SU-DHL-6 (cell line): ENCODE data around the gene SYCP3.

Experiments used
- CTCF ChIP-seq: fragments of 200-600 bp; sonication (generic); IDR thresholded peaks from one replicate; pipeline ENCODE4 v1.5.1; 2017; ENCODE audit warnings: antibody characterized with exemption, mild to moderate bottlenecking, low read length, moderate library complexity; ENCODE audit not compliant: insufficient read depth, poor library complexity, severe bottlenecking
- EZH2phosphoT487 ChIP-seq: fragments of 200-600 bp; sonication (generic), shearing (Covaris generic); conservative IDR thresholded peaks from 2 replicates; pipeline ENCODE4 v1.6.1; 2018; ENCODE audit warnings: mild to moderate bottlenecking, antibody characterized with exemption, low read length, moderate library complexity, mixed read lengths

DNA sequence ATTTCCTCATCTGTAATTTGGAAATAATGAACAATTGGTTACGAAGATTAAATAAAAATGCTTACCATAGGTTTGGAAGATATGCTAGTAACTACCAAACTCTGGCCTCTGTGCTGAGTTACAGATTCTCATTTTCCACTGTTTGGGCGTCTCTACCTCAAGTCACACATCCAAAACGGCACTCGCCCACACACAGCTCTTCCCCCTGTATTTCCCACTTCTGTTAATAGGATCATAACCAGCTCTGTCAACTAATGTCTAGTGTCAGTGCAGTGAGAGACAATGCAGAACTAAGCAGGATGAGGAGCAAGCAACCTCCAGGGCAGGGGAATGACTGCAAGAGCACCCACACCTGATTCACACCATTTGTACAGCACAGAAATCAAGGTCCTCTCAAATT is 10.9 kb upstream of the SYCP3 start:
- TF ChIP-seq CTCF: no peak
- TF ChIP-seq EZH2phosphoT487: no peak
